ENCODE measurements around the gene SPATS1.
"Not testable (repeated sequence)": the region's sequence is repeated elsewhere in the genome, so short reads cannot be mapped to it uniquely, and the experiment has no call there.

- TF ChIP-seq CTCF (conservative IDR thresholded peaks at IDR 0.05; ENCODE audit: low read length); EZH2phosphoT487 (IDR thresholded peaks at IDR 0.05; ENCODE audit: borderline replicate concordance): not testable (repeated sequence)
Measured at GRCh38 chr6:44346818-44347217, 4.4 kb downstream of the SPATS1 start.

Measured in Loucy (cell line).